Endothelial cell of umbilical vein (primary cell): Measurements from ENCODE around the gene FMNL2.

Experiments used
- CTCF ChIP-seq, 2 donors: IDR thresholded peaks; 1 replicate in 1 of 2; 2 replicates in 1 of 2; pipeline ENCODE4 v1.5.1; 2011; ENCODE audit warnings: low read length in 2 of 2, mild to moderate bottlenecking in 2 of 2, moderate library complexity in 2 of 2, control low read depth in 1 of 2, inconsistent platforms in 1 of 2, low read depth in 1 of 2; ENCODE audit not compliant: insufficient read depth in 1 of 2; ENCODE audit errors: extremely low read depth in 1 of 2
- FOS ChIP-seq: IDR thresholded peaks from 2 replicates; pipeline ENCODE4 v1.6.1; 2011; ENCODE audit warnings: mild to moderate bottlenecking, low read length, moderate library complexity, borderline replicate concordance; ENCODE audit not compliant: insufficient read depth
- JUN ChIP-seq: IDR thresholded peaks from 2 replicates; pipeline ENCODE4 v1.6.1; 2011; ENCODE audit warnings: borderline replicate concordance, low read depth; ENCODE audit not compliant: insufficient read length, insufficient read depth
- POLR2A ChIP-seq: IDR thresholded peaks from 2 replicates; pipeline ENCODE4 v1.6.1; 2012; ENCODE audit warnings: low read depth, mild to moderate bottlenecking, control low read depth, low read length
- POLR2AphosphoS5 ChIP-seq: IDR thresholded peaks from 2 replicates; pipeline ENCODE4 v1.6.1; 2012; ENCODE audit warnings: low read depth, mild to moderate bottlenecking, control low read depth, low read length, moderate library complexity; ENCODE audit not compliant: insufficient read depth

- TF ChIP-seq POLR2AphosphoS5: no peak
- TF ChIP-seq CTCF (IDR thresholded peaks at IDR 0.05; ENCODE audit: extremely low read depth in 1 of 2, insufficient read depth in 1 of 2, low read depth in 1 of 2, low read length in 2 of 2): no peak
- no peak for TF ChIP-seq FOS
- no peak for TF ChIP-seq POLR2A
- TF ChIP-seq JUN: no peak
Measured at GRCh38 chr2:152620208-152620607, 285.2 kb downstream of the FMNL2 start.
